ENCODE data around the gene GLRX.

DNA sequence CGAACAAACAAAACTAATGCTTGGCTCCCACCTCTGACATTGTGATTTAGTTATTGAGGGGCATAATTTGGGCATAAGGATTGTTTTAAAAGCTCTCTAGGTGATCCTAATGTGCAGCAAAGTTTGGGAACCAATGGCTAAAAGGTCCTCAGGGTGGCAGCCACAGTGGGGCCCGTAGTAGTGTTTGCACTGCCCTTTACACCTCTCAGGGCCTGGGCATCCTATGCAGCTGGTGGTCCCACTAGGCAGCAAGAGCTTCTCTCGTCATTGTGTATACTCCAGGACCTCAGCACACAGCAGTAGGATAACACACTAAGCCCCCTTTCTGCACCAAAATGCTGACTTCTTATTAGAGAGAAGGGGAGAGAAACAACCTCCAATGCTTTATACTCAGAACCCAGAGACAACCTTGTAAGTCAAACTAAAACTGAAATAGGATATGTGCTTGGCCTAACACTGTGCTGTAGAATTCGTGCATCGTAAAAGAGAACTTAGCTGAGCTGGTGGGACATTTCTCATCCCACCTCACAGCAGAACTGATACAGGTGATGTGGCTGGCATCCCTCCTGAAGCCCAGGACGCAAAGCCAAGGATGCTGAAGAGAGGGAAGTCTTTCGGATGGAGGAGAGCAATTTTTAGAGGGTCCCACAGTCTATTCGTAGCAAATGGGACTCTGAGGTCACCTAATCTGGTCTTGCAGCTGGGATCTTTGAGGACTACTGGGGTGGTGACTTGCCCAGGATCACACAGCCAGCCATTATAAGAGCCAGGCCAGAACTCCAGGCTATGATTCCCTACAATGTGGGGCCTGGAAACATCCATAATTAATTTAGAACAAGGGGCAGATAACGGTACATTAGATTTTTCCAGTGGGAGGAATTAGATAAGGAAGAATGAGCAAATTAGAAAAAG lies 1.2 kb downstream of the GLRX start:
- TF ChIP-seq TCF7 (IDR thresholded peaks at IDR 0.05; ENCODE audit: borderline replicate concordance) (no peak), CBFB (IDR thresholded peaks at IDR 0.05; ENCODE audit: low read depth) (no peak), POLR2A (IDR thresholded peaks at IDR 0.05; ENCODE audit: low read depth, low read length) (no peak), EZH2 (IDR thresholded peaks at IDR 0.05; ENCODE audit: borderline replicate concordance, control insufficient read depth, low read depth, low read length) (no peak), ZNF622 (IDR thresholded peaks at IDR 0.05) (no peak)
- TF ChIP-seq, protein P1, sequence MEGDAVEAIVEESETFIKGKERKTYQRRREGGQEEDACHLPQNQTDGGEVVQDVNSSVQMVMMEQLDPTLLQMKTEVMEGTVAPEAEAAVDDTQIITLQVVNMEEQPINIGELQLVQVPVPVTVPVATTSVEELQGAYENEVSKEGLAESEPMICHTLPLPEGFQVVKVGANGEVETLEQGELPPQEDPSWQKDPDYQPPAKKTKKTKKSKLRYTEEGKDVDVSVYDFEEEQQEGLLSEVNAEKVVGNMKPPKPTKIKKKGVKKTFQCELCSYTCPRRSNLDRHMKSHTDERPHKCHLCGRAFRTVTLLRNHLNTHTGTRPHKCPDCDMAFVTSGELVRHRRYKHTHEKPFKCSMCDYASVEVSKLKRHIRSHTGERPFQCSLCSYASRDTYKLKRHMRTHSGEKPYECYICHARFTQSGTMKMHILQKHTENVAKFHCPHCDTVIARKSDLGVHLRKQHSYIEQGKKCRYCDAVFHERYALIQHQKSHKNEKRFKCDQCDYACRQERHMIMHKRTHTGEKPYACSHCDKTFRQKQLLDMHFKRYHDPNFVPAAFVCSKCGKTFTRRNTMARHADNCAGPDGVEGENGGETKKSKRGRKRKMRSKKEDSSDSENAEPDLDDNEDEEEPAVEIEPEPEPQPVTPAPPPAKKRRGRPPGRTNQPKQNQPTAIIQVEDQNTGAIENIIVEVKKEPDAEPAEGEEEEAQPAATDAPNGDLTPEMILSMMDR (IDR thresholded peaks at IDR 0.05 in 2 of 3, conservative IDR thresholded peaks at IDR 0.05 in 1 of 3; ENCODE audit: control insufficient read depth in 2 of 3, extremely low read depth in 1 of 3, insufficient read depth in 1 of 3, low read depth in 3 of 3, low read length in 3 of 3) = no peak
- TF ChIP-seq, protein P2, sequence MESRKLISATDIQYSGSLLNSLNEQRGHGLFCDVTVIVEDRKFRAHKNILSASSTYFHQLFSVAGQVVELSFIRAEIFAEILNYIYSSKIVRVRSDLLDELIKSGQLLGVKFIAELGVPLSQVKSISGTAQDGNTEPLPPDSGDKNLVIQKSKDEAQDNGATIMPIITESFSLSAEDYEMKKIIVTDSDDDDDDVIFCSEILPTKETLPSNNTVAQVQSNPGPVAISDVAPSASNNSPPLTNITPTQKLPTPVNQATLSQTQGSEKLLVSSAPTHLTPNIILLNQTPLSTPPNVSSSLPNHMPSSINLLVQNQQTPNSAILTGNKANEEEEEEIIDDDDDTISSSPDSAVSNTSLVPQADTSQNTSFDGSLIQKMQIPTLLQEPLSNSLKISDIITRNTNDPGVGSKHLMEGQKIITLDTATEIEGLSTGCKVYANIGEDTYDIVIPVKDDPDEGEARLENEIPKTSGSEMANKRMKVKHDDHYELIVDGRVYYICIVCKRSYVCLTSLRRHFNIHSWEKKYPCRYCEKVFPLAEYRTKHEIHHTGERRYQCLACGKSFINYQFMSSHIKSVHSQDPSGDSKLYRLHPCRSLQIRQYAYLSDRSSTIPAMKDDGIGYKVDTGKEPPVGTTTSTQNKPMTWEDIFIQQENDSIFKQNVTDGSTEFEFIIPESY (IDR thresholded peaks at IDR 0.05) = no peak
